Mesendoderm (in vitro differentiated cells): ENCODE measurements around the gene SLC2A5. TPM values are rescaled to one million over a fixed set of nuclear protein-coding genes. Genes with fewer than 3 reads are reported as not detected.

Source experiments
- DNase-seq: peaks from one replicate; pipeline ENCODE4 v3.0.0; 2013
- H2AK5ac ChIP-seq: 2 replicates; pipeline ENCODE4 v1.6.1; 2013; ENCODE audit warnings: low read length, inconsistent platforms
- H2BK120ac ChIP-seq: 2 replicates; pipeline ENCODE4 v1.6.1; 2013; ENCODE audit warnings: low read depth, mild to moderate bottlenecking, low read length, moderate library complexity, mixed read lengths
- H2BK15ac ChIP-seq: replicated peaks from 2 replicates; pipeline ENCODE4 v1.6.1; 2013; ENCODE audit warnings: low read depth, mild to moderate bottlenecking, moderate library complexity
- H2BK5ac ChIP-seq: 2 replicates; pipeline ENCODE4 v1.6.1; 2013; ENCODE audit warnings: low read length, inconsistent platforms
- H3K18ac ChIP-seq: 2 replicates; pipeline ENCODE4 v1.6.1; 2013; ENCODE audit warnings: mild to moderate bottlenecking, low read length, mixed read lengths
- H3K23ac ChIP-seq: one replicate; pipeline ENCODE4 v1.6.1; 2013; ENCODE audit warnings: low read length
- H3K27ac ChIP-seq: 2 replicates; pipeline ENCODE4 v1.5.1; 2013; ENCODE audit warnings: low read depth, mild to moderate bottlenecking, inconsistent platforms, low read length, moderate library complexity
- H3K27me3 ChIP-seq: 2 replicates; pipeline ENCODE4 v1.6.1; 2013; ENCODE audit warnings: low read length, control low read depth, mild to moderate bottlenecking, inconsistent platforms; ENCODE audit not compliant: insufficient read depth, poor library complexity
- H3K36me3 ChIP-seq: 2 replicates; pipeline ENCODE4 v1.6.1; 2013; ENCODE audit warnings: low read length, inconsistent platforms; ENCODE audit not compliant: control insufficient read depth, insufficient read depth
- H3K4ac ChIP-seq: one replicate; pipeline ENCODE4 v1.6.1; 2013; ENCODE audit warnings: low read depth, mild to moderate bottlenecking, low read length, moderate library complexity
- H3K4me1 ChIP-seq: 2 replicates; pipeline ENCODE4 v1.6.1; 2013; ENCODE audit warnings: low read depth, low read length, inconsistent platforms; ENCODE audit not compliant: control insufficient read depth
- H3K4me2 ChIP-seq: 2 replicates; pipeline ENCODE4 v1.6.1; 2013; ENCODE audit warnings: low read length
- H3K4me3 ChIP-seq: 2 replicates; pipeline ENCODE4 v1.5.1; 2013; ENCODE audit warnings: mild to moderate bottlenecking, low read length
- H3K56ac ChIP-seq: one replicate; pipeline ENCODE4 v1.6.1; 2013; ENCODE audit warnings: low read length
- H3K79me1 ChIP-seq: 2 replicates; pipeline ENCODE4 v1.6.1; 2013; ENCODE audit warnings: low read length, inconsistent platforms
- H3K79me2 ChIP-seq: 2 replicates; pipeline ENCODE4 v1.6.1; 2013; ENCODE audit warnings: mild to moderate bottlenecking, low read length; ENCODE audit not compliant: control insufficient read depth, insufficient read depth
- H3K9ac ChIP-seq: 2 replicates; pipeline ENCODE4 v1.6.1; 2013; ENCODE audit warnings: low read length, inconsistent platforms
- H4K5ac ChIP-seq: one replicate; pipeline ENCODE4 v1.6.1; 2013; ENCODE audit warnings: low read length
- H4K8ac ChIP-seq: one replicate; pipeline ENCODE4 v1.6.1; 2013; ENCODE audit warnings: low read depth, mild to moderate bottlenecking, control low read depth, low read length, moderate library complexity
- WGBS: extraction: QIAGEN DNeasy Blood & Tissue Kit; methylation state at CpG from one replicate; pipeline ENCODE4 v1.1.7; 2013; ENCODE audit warnings: low lambda C conversion rate, missing lambda C conversion rate; ENCODE audit not compliant: insufficient coverage; ENCODE audit errors: extremely low coverage; 5-methylcytosine and 5-hydroxymethylcytosine counted together
- small RNA-seq: library from polyadenylated mRNA; stranded (forward); fragments of <200 nt; extraction: miRNeasy Mini kit (QIAGEN cat#:217004); gene quantifications from one replicate; pipeline ENCODE3, GENCODE V24; 2013; ENCODE audit not compliant: insufficient read depth

SLC2A5 gene

DNA sequence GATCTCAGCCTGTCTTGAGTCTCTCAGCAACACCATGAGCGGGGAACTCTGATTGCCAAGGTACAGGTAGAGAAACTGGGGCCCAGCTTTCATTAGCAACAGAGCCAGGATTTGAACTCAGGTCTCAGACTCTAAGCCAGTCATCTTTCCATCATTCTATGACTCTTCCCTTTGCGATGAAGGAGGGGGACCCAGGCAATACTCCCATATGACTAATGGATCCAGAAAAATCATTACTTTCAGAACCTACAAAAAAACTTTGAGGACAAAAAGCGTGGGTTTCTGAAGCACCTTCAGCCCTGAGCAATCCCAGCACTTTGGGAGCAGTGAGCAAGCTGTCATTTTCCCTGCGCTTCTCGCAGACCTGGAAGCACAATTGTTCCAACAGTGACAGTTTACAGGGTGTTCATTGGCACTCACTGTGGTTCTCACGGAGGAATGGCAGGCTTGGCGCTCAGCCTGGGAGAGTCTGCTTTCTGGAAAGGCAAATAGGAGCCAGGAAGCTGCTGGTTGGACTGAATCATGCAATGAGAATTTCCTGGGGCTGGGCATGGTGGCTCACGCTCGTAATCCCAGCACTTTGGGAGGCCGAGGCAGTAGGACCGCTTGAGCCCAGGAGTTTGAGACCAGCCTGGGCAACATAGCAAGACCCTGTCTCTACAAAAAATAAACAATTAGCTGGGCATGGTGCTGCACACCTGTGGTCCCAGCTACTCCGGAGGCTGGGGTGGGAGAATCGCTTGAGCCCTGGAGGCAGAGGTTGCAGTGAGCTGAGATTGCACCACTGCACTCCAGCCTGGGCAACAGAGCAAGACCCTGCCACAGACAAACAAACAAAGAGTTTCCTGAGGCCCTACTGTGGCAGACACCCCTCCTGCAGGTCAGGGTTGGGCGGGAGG, 83.3 kb downstream of the SLC2A5 start:
- no peak overlapping the region for H2BK15ac ChIP-seq
- no peaks in the 10 kb centered on the region for H3K79me2 ChIP-seq
- no peak overlapping the region for H4K5ac ChIP-seq
- H2BK5ac ChIP-seq = no peak overlapping the region
- H3K4me1 ChIP-seq = no peaks in the 10 kb centered on the region
- no peaks in the 10 kb centered on the region for H3K36me3 ChIP-seq
- no peak overlapping the region for H3K56ac ChIP-seq
- H3K4me3 ChIP-seq = no peak overlapping the region
- no peak overlapping the region for H3K27ac ChIP-seq
- H2AK5ac ChIP-seq = no peak overlapping the region
- DNase-seq = no peak
- H4K8ac ChIP-seq = no peak overlapping the region
- no peak overlapping the region for H3K9ac ChIP-seq
- no peaks in the 10 kb centered on the region for H3K79me1 ChIP-seq
- H3K27me3 ChIP-seq = no peaks in the 10 kb centered on the region
- H3K18ac ChIP-seq = no peak overlapping the region
- H3K23ac ChIP-seq = no peak overlapping the region
- no peak overlapping the region for H3K4ac ChIP-seq
- no peak overlapping the region for H2BK120ac ChIP-seq
- WGBS = no CpG with 5 or more reads among the region's 14 CpGs
- H3K4me2 ChIP-seq = no peak overlapping the region

Small RNAs within 50 kb of the gene (small RNA-seq; reads per million reads assigned to genes)
- gene RF00424 = not detected
